Right forelimb (tissue), 1 donor: Measurements from ENCODE around the gene ALG1.
"Not testable (repeated sequence)": the region's sequence is repeated elsewhere in the genome, so short reads cannot be mapped to it uniquely, and the experiment has no call there.

Experiments
- DNase-seq: peaks from one replicate; pipeline ENCODE4 v3.0.0-alpha.2; 2018

The ALG1 gene, protein sequence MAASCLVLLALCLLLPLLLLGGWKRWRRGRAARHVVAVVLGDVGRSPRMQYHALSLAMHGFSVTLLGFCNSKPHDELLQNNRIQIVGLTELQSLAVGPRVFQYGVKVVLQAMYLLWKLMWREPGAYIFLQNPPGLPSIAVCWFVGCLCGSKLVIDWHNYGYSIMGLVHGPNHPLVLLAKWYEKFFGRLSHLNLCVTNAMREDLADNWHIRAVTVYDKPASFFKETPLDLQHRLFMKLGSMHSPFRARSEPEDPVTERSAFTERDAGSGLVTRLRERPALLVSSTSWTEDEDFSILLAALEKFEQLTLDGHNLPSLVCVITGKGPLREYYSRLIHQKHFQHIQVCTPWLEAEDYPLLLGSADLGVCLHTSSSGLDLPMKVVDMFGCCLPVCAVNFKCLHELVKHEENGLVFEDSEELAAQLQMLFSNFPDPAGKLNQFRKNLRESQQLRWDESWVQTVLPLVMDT

DNA sequence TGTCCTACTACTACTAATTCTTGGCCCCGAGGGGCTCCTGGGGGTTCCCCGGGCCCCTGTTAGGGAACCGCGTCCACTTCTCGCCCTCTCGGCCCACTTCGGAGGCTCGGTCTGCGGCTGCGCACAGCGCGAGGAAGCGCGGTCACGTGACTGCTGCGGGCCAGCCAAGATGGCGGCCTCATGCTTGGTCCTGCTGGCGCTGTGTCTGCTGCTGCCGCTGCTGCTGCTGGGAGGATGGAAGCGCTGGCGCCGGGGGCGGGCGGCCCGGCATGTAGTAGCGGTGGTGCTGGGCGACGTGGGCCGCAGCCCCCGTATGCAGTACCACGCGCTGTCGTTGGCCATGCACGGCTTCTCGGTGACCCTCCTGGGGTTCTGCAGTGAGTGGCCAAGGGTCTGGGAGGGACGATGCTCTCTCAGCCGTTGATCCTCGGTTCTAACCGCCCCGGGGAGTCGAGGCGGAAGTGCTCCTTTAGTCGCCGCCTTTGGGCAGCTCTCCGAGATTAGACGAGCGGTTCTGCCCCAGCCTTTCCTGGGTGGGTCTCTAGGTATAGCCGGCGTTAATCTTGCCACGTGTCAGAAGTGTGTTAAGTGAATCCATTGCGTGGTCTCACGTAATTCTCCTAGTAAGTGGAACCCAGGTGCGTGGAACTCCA lies at the start of gene ALG1:
ALG1 (plus strand) TSS at position 163 of the 653 bp plus-strand sequence; CDS start at position 170, 7 bp downstream.
- peak; percentile 94 for DNase-seq

GRCh38 chr16:5022521-5022920 lies 49.1 kb upstream of the ALG1 start:
- DNase-seq, result no peak

GRCh38 chr16:5024632-5025031 lies 47.0 kb upstream of the ALG1 start:
- DNase-seq, result no peak

DNA sequence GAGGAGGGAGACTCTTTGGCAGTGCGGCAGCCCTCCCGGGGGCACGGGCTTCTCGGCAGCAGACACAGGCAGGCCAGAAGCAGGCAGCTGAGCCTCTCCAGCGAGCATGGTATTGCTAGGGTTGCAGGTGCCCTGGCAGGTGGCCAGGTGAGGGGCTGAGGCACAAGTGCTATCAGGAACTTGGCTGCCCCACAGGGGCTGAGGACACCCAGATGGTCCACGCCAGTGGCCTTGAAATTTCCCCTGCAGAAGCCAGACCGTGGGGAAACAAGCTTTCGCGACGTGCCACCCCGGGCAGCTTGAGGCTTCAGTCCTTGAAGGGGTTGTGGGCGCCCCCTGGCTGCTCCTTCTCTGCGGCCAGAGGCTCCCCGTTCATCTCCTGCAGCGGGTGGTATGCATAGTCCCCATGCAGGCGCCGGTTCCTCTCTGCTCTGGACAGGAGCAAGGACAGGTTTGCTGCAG lies 46.4 kb upstream of the ALG1 start:
- DNase-seq, result no peak

DNA sequence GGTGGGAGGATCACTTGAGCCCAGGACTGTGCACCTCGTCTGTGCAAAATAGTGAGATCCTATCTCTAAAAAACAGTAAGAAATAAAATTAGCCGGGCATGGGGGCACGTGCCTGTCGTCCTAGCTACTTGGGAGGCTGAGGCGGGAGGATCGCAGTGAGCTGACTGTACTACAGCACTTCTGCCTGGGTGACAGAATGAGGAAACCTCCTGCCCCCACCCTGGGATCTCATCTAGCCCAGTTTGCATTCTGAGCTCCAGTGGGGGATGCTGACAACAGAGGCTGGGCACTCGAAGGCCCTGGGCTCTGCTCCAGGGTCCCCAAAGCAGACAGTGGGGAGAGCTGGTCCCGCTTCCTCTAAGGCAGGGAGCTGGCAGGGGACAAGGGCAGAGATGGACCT lies 45.0 kb upstream of the ALG1 start:
- no peak for DNase-seq

DNA sequence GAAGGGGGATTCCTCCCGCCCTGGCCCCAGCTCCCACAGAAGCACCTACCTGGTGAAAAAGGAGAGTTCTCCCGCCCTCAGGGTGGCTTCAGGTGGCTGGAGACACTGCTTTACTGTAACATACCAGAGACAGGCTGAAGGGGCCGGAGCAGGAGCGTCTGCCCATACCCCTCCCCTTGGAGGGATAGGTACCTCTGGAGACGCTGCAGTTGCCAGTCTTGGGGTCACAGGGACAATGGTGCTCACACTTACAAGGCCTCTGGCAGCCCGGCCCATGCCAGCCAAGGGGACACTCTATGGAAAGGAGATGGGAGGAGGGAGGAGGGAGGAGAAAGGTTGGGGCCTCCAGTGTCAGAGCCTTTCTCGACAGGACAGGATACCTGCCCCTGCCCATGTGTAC lies 44.6 kb upstream of the ALG1 start:
- no peak for DNase-seq

DNA sequence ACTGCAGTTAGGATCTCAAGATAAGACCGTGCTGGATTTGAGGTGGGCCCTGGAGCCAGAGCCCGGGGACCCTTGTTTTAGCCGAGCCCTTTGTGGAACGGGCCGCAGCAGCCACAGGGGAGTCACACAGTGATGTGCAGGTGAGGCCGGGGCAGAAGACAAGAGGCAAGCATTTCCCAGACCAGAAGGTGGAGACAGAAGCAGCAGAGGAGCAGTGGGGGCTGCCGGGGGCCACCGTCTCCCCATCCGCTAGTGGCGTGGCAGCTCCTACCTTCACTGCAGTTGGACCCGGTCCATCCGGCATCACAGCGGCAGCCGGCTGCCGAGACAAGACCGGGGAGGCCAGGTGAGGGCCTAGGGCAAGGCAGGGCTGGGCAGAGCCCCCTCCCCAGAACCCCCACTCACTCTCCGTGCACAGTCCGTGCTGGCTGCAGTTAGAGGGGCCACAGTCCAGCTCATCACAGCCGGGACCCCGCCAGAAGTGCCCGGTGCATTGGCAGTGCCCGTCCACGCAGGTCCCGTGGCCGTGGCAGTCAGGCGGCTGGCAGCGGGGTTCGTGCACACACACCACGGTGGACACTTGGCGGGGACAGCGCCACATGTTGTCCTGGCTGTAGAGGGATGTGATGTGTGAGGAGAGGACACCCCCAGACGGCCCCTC lies 43.9 kb upstream of the ALG1 start:
- no peak for DNase-seq

GRCh38 chr16:5028950-5029475 lies 42.6 kb upstream of the ALG1 start:
- no peak for DNase-seq

- no peak for DNase-seq
These were observed 41.3 kb upstream of the ALG1 start for GRCh38 chr16:5030251-5030870.

- no peak for DNase-seq
These were observed 40.0 kb upstream of the ALG1 start for GRCh38 chr16:5031601-5032000.

DNA sequence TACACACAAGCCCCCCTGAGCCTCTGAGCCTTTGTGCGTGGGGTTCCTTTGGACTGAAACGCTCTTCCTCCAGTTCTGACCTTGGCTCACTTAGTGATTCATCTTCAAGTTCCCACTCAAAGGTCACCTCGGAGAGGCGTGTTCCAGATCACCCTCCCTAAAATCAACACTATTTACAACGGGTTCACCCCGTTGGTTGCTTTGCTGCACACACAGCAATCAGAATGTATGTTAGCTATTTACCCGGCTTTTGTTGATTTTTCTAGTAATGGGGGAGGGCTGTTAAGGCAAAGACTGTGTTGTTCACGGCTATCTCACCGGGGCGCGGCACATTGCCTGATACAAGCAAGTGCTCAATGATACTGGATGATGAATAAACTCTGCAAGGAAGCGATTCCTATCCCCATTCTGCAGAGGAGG lies 38.9 kb upstream of the ALG1 start:
- DNase-seq, result no peak

DNA sequence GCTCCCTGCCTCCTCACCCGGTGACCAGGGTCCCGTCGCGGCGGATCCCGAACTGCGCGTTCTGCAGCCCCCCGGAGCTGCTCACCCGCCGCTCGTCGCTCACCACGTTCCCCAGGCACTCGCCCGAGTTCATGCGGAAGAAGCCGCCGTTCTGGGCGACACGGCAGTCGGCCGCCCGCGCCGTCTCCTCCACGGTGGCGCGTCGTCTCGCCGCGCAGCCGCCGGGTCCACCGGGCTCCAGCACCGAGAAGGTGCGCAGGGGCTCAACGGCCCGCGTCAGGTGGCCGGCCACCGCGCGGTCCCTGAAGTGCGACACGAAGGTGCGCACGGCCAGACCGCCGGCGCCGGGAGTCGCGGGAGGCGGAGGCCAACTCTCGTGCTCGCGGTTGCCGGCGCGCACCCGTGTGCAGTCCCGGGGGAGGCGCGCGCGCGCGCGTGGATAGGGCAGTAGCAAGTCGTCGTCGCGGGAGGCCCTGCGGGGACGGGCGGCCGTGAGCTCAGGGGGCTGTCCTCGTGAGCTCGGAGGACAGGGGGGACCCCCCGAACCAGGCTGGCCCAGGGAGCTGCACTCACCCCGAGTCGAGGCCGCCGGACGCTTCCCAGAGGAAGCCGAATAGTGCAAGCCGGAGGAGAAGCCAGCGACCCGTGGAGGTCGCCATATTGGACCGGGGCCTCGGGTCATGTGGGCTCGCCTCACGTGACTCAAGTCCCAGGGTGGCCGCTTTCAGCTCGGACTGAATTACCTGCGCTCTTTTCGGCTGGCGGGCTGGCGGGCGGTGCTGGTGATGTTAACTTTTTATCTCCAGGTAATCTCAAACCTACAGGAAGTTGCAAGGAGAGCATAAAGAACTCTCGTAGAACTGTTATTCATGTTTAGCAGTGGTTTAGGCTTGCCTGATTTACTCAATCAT lies 38.1 kb upstream of the ALG1 start, which contains the start of gene NAGPA:
NAGPA (minus strand) TSS at position 680 of the 911 bp plus-strand sequence; CDS start at position 659, 21 bp downstream.
- DNase-seq, result peak; percentile 94

DNA sequence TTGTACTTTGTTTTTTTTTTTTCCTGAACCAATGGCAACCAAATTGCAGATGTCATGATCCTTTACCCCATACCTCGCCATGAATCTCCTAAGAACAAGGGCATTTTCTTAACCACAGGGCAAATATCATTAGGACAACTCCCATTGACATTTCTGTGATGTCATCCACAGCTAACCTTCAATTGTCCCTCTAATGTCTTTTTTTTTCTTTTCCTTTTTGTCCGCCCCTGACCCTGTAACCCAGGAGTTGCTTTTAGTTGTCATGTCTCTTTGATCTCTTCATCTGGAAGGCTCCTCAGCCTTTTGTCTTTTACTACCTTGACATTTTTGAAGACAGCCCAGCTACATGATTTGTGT lies 37.5 kb upstream of the ALG1 start:
- DNase-seq, result no peak

DNA sequence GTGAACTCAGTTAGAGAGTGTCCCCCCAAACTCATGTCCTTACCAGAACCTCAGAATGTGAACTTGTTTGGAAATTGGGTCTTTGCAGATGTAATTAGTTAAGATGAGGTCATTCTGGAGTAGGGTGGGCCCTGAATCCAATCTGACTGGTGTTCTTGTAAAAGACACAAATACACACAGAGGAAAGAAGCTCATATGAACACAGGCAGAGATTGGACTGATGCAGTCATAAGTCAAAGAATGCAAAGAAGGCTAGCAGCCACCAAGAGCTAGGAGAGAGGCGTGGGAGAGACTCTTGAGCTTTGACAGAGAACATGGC lies 35.8 kb upstream of the ALG1 start:
- DNase-seq, result no peak

DNA sequence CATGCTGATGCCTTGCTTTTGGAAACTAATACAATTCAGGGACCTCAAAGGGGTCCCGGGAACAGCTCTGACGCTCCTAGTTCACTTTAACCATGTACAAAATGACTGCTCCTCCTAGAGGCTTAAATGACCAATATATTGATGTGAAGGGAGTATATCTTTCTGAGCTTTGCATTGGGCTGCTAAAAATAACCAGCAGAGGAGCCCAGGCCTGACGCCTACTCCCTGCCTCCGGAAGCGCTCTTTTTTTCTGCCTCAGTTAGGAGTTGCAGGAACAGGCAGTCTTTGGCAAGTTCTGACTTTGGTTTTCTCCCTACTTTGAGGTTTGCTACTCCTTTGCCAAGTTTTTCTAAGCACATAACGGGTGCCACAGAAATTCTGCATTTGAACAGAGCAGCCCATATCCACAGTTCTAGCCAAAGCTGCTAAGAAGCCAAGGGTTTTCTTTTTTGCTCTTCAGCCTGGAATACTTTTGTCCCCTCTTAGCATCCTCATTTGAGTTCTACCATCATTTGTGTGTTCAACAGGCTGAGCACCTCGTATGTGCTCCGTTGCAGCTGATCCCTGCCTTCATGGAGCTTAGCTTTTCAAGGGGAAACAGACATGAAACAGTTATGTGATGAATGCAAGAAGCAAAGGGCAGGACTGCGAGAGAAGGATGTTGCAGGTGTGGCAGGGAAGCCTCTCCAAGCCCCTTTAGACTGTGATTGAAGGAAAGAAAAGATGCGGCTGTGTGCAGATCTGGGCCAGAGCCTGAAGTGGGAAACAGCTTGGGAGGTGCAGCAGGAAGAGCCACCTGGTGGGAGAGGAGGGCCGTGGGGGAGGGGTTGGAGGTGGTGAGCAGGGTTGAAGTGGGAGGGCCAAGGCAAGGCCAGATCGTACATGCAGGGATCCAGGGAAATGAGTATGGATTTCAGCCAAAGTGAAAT lies 35.2 kb upstream of the ALG1 start:
- DNase-seq, result no peak

DNA sequence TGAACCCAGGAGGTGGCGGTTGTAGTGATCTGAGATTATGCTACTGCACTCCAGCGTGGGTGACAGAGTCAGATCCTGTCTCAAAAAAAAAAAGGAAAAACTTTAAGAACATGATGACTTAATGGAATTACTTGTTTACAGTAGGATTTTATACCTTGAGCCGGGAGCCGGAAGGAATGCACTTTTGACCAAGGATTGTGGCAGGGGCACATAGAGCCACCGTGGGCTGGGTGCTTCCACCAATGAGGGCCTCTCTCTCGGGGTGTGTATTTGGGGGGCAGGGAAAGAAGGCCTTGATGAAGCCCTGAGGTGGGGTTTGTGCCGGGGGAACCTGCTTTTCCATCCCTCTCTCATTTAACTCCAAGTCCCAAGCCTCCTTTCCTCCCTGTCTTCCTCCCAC lies 31.2 kb upstream of the ALG1 start:
- no peak for DNase-seq

DNA sequence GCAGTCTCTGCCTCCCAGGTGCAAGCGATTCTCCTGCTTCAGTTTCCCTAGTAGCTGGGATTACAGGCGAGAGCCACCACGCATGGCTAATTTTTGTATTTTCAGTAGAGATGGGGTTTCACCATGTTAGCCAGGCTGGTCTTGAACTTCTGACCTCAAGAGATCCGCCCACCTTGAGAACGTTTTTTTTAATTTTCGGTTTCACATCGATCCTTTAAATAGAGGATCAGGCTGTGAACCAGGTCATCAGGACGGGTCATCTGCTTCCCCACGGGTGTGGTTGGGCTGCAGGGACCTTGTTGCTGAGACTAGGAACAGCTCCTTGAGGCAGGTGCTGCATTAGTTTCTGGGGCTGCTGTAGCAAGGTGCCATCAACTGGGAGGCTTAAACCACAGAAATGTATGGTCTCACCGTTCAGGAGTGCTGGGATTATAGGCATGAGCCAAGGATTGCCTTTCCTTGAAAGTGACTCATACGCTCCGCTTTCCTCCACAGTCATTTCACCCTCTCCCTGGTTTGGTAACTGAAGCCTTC lies 30.0 kb upstream of the ALG1 start:
- peak; percentile 3 for DNase-seq

DNA sequence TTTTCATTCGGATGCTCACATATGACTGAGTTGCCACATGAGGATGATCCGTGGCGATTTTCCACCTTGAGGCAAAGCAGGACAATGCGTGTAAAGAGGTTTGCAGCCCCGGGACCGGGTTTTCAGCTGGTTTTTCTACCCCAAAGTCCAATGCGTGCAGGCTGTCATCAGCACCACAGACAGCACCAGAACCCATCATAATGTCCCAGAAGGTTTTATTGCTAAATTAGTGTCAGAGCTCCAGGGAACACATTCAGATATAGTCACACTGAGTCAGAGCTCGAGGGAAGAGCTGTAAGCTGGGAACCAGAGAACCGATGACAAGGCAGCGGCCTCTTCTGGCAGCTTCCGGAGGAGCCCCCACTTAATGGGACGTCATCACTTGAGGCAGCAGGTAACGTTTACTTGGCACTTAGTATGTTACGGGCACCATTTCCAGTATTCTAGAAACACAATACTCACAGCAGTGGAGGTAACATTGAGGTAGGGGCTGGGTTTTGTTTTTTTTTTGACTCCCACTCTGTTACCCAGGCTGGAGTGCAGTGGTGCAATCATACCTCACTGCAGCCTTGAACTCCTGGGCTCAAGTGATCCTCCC lies 29.0 kb upstream of the ALG1 start:
- no peak for DNase-seq

DNA sequence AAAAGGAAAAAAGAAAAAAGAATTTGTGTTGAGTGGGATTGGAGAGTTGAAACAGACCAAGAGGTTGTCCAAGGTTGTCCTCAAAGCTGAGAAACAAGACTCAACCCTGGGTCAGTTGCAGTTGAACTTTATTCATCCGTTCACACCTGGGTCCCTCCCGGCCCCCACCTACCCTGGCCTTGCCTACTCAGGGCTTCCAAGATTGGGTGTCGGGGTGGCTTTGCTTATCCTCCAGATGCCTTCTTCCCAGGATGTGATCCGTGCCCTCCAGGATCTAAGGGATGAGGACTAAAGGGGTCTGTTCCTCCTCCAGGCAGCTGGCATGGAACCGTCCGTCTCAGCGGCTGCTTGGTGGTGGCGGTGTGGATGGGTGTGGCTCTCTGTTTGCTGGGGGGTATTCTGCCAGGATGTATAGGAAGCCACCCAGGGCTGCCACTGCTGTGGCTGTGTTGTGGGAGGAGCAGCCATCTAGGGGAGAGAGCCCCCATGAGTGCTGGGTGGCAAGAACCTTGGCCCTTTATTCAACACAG lies 27.6 kb upstream of the ALG1 start:
- no peak for DNase-seq

DNA sequence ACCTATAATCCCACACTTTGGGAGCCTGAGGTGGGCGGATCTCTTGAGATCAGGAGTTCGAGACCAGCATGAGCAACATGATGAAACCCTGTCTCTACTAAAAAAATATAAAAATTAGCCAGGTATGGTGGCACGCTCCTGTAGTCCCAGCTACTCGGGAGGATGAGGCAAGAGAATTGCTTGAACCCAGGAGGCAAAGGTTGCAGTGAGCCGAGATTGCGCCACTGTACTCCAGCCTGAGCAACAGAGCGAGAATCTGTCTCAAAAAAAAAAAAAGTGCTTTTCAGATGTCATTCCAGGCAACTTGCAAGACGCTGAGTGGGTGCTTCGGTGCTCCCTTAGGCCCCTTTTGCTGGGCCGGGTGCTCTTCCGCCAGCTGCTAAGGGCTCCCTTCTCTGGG lies 27.1 kb upstream of the ALG1 start:
- not testable (repeated sequence) for DNase-seq
